Measurements from ENCODE around the gene PLXNA1. TPM values are rescaled to one million over a fixed set of nuclear protein-coding genes. Genes with fewer than 3 reads are reported as not detected.

The PLXNA1 gene
- total RNA-seq, 4 donors from 2014 or later, result 20.8 to 56.7 (median 27.7) TPM

DNA sequence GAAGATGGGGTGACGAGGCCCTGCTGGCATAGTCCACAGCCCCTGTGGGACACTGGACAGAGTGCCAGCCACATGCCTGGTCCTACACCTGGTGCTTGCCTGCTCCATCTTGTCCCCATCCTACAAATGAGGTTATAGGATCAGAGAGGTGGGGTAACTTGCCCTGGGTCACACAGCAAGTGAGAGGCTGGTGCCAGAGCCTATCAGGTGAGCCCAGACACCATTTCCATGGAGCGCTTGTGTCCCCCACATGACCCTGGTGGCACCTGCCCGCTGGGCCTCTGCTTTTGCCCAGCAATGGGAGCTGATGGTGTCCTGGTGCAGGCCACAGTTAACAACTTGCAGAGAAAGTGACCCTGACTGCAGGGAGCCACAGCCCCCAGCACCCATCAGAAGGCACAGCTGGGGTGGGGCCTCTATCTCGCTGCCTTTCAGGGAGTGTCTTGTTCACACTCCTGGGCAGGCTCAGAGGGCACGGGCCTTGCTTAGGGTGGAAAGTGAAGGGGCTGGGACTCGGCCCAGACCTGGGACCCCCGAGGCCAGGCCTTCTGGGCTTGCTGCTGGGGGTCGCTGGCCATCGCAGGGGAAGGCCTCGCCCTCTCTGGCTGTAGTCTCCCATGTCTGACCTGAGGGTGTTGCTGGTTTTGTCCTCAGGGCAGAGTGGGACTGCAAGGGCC is 7.2 kb downstream of the PLXNA1 start:
- Histone ChIP-seq H3K27me3 (no peaks in the 10 kb centered on the region), H3K4me1 (peaks cover 0 to 7% (median 3%) of the 10 kb centered on the region in 4 donors), H3K4me3 (no peak overlapping the region), H3K27ac (no peak overlapping the region), H3K36me3 (no peaks in the 10 kb centered on the region), H3K9me3 (no peaks in the 10 kb centered on the region)
- intact Hi-C loops (cut with DNase I; ENCODE audit: low total_unique reads), result no loop called here
- in situ Hi-C loops (cut with MboI; ENCODE audit: low pct_ligation_motif_present in 1 of 4, low pct_unique_long_range_greater_than_20kb in 1 of 4, low sequenced_read_pairs in 3 of 4), result no loop called here
- DNase-seq, result no peak
- no peak for TF ChIP-seq POLR2AphosphoS5 (IDR thresholded peaks at IDR 0.05)
- TF ChIP-seq EP300 (IDR thresholded peaks at IDR 0.05; ENCODE audit: low read depth), result no peak
- TF ChIP-seq CTCF (IDR thresholded peaks at IDR 0.05), result no peak
- no peak for TF ChIP-seq POLR2A (IDR thresholded peaks at IDR 0.05)
- 83% methylated on average over 10 of the region's 10 CpGs; no CpG with 5 or more reads in 1 of the 2 donors for WGBS, 2 donors (ENCODE audit: low coverage in 1 of 2)

- in situ Hi-C loops (cut with MboI; ENCODE audit: low pct_ligation_motif_present in 1 of 4, low pct_unique_long_range_greater_than_20kb in 1 of 4, low sequenced_read_pairs in 3 of 4), result no loop called here
- peaks cover 0 to 7% (median 3%) of the 10 kb centered on the region in 4 donors for H3K4me1 ChIP-seq
- no peaks in the 10 kb centered on the region for H3K36me3 ChIP-seq
- DNase-seq, result no peak
- no peak overlapping the region for H3K4me3 ChIP-seq
- H3K27ac ChIP-seq, result no peak overlapping the region
- no peaks in the 10 kb centered on the region for H3K27me3 ChIP-seq
- 88 to 90% methylated on average over 5 of the region's 5 CpGs for WGBS, 2 donors (ENCODE audit: low coverage in 1 of 2)
- no peak for TF ChIP-seq EP300 (IDR thresholded peaks at IDR 0.05; ENCODE audit: low read depth)
- TF ChIP-seq POLR2AphosphoS5 (IDR thresholded peaks at IDR 0.05), result no peak
- TF ChIP-seq CTCF (IDR thresholded peaks at IDR 0.05), result no peak
- TF ChIP-seq POLR2A (IDR thresholded peaks at IDR 0.05), result no peak
- H3K9me3 ChIP-seq, result no peaks in the 10 kb centered on the region
- intact Hi-C loops (cut with DNase I; ENCODE audit: low total_unique reads), result no loop called here
Observed at GRCh38 chr3:126990890-126991289, 8.0 kb downstream of the PLXNA1 start.

DNA sequence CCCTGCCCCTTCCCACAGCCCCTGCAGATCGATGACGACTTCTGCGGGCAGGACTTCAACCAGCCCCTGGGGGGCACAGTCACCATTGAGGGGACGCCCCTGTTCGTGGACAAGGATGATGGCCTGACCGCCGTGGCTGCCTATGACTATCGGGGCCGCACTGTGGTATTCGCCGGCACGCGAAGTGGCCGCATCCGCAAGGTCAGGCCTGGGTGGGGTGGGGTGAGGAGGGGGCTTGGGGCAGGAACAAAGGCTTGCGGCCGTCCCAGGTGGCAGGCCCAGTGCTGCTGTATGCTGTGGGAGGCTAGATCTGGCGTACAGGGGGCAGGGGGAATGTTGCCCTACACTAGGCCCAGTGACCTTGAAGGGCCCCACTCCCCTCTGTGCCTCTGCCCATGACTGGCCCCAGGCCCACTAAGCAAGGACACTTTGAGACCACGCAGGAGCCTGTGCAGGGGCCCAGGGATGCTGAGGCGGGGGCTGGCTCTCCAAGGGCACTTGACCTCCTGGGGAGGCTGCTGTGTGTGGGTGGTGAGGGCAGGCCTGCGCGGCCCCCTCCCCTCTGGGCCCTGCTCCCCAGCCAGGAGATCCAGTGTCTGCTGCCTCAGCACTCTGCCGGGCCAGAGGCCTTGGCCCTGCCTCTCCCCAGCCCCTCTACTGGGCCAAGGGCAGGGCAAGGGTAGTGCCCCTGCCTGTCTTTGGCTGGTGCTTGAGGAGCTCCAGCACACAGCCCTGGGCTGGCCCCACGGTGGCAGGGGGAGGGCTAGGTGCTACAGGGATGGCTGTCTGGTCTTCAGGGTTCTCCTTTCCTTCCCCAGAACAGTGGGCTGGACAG is 8.7 kb downstream of the PLXNA1 start:
- Histone ChIP-seq H3K9me3 (no peaks in the 10 kb centered on the region), H3K36me3 (no peaks in the 10 kb centered on the region), H3K4me3 (no peak overlapping the region), H3K27me3 (no peaks in the 10 kb centered on the region), H3K4me1 (peaks cover 0 to 7% (median 3%) of the 10 kb centered on the region in 4 donors), H3K27ac (no peak overlapping the region)
- WGBS, 2 donors (ENCODE audit: low coverage in 1 of 2), result 91 to 100% methylated on average over 3 to 24 of the region's 24 CpGs
- no peak for DNase-seq
- no peak for TF ChIP-seq POLR2AphosphoS5 (IDR thresholded peaks at IDR 0.05)
- TF ChIP-seq CTCF (IDR thresholded peaks at IDR 0.05), result no peak
- no peak for TF ChIP-seq EP300 (IDR thresholded peaks at IDR 0.05; ENCODE audit: low read depth)
- in situ Hi-C loops (cut with MboI; ENCODE audit: low pct_ligation_motif_present in 1 of 4, low pct_unique_long_range_greater_than_20kb in 1 of 4, low sequenced_read_pairs in 3 of 4) (no loop called here), intact Hi-C loops (cut with DNase I; ENCODE audit: low total_unique reads) (no loop called here)

DNA sequence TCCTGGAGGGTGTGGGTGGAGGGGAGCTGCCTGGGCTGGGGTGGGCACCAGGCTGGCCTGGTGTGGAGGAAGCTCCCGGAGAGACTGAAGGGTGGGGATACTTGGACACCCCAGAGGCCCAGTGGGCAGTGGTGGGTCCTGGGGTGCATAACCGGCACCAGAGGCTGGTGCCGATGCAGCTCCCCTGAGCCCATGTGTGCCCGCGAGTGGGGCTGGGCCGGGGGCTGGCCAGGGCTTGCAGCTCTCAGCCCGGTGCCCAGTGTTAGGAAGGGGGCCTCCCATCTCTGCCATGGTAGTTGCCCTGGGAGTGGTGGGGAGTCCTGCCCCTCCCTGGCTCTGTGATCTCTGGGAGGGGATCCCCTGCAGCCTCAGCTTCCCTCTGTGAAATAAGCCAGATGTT is 9.3 kb downstream of the PLXNA1 start:
- in situ Hi-C loops (cut with MboI; ENCODE audit: low pct_ligation_motif_present in 1 of 4, low pct_unique_long_range_greater_than_20kb in 1 of 4, low sequenced_read_pairs in 3 of 4) (no loop called here), intact Hi-C loops (cut with DNase I; ENCODE audit: low total_unique reads) (no loop called here)
- TF ChIP-seq EP300 (IDR thresholded peaks at IDR 0.05; ENCODE audit: low read depth) (no peak), POLR2AphosphoS5 (IDR thresholded peaks at IDR 0.05) (no peak), CTCF (IDR thresholded peaks at IDR 0.05) (no peak)
- no peak overlapping the region for H3K4me3 ChIP-seq
- peaks cover 0 to 7% (median 3%) of the 10 kb centered on the region in 4 donors for H3K4me1 ChIP-seq
- no peaks in the 10 kb centered on the region for H3K36me3 ChIP-seq
- no peaks in the 10 kb centered on the region for H3K9me3 ChIP-seq
- H3K27me3 ChIP-seq, result no peaks in the 10 kb centered on the region
- WGBS, 2 donors (ENCODE audit: low coverage in 1 of 2), result 90% methylated on average over 7 of the region's 7 CpGs; no CpG with 5 or more reads in 1 of the 2 donors
- no peak for DNase-seq
- no peak overlapping the region for H3K27ac ChIP-seq

All from transverse colon (tissue), 4 donors.